Lower leg skin (tissue), 3 donors: ENCODE data around the gene DGKQ.

ENCODE experiments used
- POLR2A ChIP-seq, 2 donors: fragments of 450-650 bp; IDR thresholded peaks; one replicate each; pipeline ENCODE4 v1.6.1; 2016 to 2017; ENCODE audit warnings: antibody characterized with exemption in 2 of 2, mild to moderate bottlenecking in 1 of 2, moderate library complexity in 1 of 2
- TF ChIP-seq, protein P1 (sequence below), 3 donors: fragments of 450-650 bp; IDR thresholded peaks; one replicate each; pipeline ENCODE4 v1.5.1; 2016; ENCODE audit warnings: antibody characterized with exemption in 3 of 3, mild to moderate bottlenecking in 3 of 3, moderate library complexity in 2 of 3

DNA sequence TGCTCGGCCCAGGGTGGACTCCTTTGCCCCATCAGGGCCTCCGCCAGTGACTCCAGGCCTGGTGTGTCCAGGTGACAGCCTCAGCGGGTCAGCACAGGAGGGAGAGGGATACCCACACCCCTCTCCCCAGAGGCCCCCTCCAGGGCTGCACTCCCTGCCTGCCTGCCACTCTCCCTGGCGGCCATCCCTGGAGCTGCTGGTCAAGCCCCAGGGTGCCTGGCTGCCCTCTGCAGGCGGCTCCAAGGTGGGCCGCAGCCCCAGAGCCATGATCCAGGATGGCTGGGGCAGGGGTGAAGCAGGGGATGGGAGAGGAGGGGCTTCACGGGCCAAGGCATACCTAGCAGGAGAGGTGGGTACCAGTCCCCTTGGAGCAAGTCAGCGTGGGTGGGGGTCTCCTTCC lies 41.8 kb upstream of the DGKQ start:
- TF ChIP-seq, protein P1, sequence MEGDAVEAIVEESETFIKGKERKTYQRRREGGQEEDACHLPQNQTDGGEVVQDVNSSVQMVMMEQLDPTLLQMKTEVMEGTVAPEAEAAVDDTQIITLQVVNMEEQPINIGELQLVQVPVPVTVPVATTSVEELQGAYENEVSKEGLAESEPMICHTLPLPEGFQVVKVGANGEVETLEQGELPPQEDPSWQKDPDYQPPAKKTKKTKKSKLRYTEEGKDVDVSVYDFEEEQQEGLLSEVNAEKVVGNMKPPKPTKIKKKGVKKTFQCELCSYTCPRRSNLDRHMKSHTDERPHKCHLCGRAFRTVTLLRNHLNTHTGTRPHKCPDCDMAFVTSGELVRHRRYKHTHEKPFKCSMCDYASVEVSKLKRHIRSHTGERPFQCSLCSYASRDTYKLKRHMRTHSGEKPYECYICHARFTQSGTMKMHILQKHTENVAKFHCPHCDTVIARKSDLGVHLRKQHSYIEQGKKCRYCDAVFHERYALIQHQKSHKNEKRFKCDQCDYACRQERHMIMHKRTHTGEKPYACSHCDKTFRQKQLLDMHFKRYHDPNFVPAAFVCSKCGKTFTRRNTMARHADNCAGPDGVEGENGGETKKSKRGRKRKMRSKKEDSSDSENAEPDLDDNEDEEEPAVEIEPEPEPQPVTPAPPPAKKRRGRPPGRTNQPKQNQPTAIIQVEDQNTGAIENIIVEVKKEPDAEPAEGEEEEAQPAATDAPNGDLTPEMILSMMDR (IDR thresholded peaks at IDR 0.05): no peak
- no peak for TF ChIP-seq POLR2A (IDR thresholded peaks at IDR 0.05)
